Body of pancreas (tissue), 4 donors: ENCODE measurements around the gene IL2RA.

Experiments
- POLR2A ChIP-seq, 3 donors: fragments of 450-650 bp; IDR thresholded peaks; one replicate each; pipeline ENCODE4 v1.6.1; 2016; ENCODE audit warnings: antibody characterized with exemption in 3 of 3, mild to moderate bottlenecking in 2 of 3
- TF ChIP-seq, protein P1 (sequence below), 7 experiments: fragments of 450-650 bp in 4 of 7; fragments of 200-600 bp in 3 of 7; sonication (generic) in 3 of 7; IDR thresholded peaks; one replicate each; pipeline ENCODE4 v1.5.1; 2016 to 2019; ENCODE audit warnings: antibody characterized with exemption in 7 of 7

GRCh38 chr10:6079044-6079443 lies 16.9 kb upstream of the IL2RA start:
- TF ChIP-seq, protein P1, sequence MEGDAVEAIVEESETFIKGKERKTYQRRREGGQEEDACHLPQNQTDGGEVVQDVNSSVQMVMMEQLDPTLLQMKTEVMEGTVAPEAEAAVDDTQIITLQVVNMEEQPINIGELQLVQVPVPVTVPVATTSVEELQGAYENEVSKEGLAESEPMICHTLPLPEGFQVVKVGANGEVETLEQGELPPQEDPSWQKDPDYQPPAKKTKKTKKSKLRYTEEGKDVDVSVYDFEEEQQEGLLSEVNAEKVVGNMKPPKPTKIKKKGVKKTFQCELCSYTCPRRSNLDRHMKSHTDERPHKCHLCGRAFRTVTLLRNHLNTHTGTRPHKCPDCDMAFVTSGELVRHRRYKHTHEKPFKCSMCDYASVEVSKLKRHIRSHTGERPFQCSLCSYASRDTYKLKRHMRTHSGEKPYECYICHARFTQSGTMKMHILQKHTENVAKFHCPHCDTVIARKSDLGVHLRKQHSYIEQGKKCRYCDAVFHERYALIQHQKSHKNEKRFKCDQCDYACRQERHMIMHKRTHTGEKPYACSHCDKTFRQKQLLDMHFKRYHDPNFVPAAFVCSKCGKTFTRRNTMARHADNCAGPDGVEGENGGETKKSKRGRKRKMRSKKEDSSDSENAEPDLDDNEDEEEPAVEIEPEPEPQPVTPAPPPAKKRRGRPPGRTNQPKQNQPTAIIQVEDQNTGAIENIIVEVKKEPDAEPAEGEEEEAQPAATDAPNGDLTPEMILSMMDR (IDR thresholded peaks at IDR 0.05), result no peak
- no peak for TF ChIP-seq POLR2A (IDR thresholded peaks at IDR 0.05)
